HG02678 (cell line): ENCODE measurements around the gene ENDOD1.
"Not testable (repeated sequence)": the region's sequence is repeated elsewhere in the genome, so short reads cannot be mapped to it uniquely, and the experiment has no call there.

ENCODE experiments used
- ATAC-seq: cut with Tn5 transposase; IDR thresholded peaks from one replicate; pipeline ENCODE4 v1.9.1; 2021; ENCODE audit warnings: mild to moderate bottlenecking, moderate library complexity; ENCODE audit not compliant: unreplicated experiment

The ENDOD1 gene

GRCh38 chr11:95089620-95090542, at the start of gene ENDOD1:
Gene ENDOD1, plus strand, starts transcription at chr11:95089846. Its CDS starts 82 bp downstream, at chr11:95089928.
- peak; percentile 89 for ATAC-seq

- no peak for ATAC-seq
Observed at GRCh38 chr11:95042239-95042638, 47.4 kb upstream of the ENDOD1 start.

DNA sequence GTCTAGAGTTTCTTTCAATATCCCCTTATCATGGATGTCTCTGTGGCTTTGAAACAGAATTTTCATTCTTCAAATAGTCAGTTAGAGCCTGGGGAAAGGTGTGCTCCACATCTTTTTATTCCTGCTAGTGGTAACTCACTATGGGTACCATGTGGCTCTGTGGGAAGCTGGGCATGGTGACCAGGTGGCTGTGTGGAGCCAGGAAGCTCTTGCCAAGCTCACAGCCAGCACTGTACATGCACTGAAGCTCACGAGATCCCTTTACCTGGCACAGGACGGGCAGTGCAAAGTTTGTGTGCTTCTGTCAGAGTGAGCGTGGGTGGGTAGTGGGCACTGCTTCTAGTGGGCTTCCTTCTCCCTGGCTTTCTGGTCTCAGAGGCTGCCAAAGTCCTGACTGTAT, 46.7 kb upstream of the ENDOD1 start:
- ATAC-seq, result no peak

GRCh38 chr11:95044010-95044409, 45.6 kb upstream of the ENDOD1 start:
- ATAC-seq, result no peak

- ATAC-seq, result no peak
Observed at GRCh38 chr11:95045812-95046211, 43.8 kb upstream of the ENDOD1 start.

DNA sequence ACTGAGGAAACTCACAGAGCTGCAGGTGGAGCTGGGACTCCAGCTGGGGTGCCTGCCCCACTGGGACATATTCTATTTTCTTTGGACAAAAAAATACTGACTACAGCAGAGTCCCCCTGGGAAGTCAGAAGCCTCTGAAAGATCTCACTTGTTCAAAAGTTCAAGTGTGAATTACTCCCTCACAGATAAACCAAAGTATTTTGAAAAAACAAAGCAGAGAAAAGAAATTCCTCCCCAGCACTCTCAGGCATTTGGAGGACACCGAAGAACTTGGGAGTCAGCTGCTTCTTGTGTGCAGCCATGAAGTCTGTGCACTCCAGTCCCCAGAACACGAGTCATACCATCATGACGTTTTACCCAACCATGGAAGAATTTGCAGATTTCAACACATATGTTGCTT, 40.5 kb upstream of the ENDOD1 start, which contains the start of gene KDM4F:
Gene KDM4F, plus strand, starts transcription at position 301 of the 400 bp plus-strand sequence.
- not testable (repeated sequence) for ATAC-seq

DNA sequence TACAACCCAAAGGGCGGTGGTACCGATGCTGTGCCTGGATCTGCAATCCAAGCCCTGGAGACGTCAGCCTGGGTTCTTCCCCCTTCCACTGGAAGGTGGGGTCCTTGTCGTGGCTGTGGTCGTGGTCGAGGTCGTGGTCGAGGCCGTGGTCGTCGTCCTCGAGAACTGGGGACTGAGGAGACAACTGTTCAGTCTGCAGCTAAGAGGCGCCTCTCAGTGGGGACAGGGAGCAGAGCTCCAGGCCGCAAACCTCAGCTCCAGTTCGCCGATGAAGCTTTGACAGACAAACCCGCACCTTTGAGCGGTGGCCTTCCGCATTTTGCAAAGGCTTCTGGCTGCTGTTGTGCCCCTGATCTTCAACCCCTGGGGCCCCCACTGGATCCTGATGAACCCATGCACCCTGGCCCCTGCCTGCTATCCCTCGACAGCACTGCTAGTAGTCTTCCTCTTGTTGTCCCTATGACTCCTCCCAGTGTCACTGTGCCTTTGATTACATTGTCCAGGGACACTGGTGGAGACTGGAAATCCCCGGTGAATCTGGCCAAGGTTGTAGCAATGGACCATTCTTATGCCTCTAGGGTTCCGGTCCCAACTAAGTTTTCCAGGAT, 38.9 kb upstream of the ENDOD1 start:
- ATAC-seq, result no peak

GRCh38 chr11:95054356-95054755, 35.3 kb upstream of the ENDOD1 start:
- ATAC-seq, result no peak

DNA sequence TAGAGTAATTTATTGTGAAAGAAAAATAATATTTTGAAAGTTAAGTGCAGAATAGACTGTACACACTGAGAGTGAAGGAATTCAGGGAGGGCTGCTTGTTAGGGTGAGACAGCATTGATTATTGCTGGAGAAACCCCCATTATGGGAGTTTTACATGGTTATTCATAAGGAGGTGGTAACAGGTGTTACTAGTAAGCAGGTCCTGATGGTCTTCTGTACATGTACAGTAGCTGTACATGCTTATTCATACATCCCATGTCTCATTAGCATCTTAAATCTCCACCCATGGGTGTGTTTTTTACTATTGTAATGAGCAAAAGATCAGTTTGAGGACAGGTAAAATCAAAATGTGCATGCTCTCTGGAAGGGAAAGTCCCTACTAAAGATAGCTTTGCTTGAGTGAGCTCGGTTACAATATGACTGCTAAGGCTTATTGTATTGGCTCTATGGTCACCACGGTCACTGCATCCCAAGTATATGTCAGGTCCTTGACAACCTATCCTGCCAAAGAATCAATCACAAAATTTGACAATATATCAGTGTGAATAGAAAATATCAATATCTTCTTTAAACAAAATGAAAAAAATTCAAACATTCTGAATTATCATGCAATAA, 34.3 kb upstream of the ENDOD1 start:
- peak; percentile 96 for ATAC-seq

GRCh38 chr11:95057959-95058358, 31.7 kb upstream of the ENDOD1 start:
- no peak for ATAC-seq

DNA sequence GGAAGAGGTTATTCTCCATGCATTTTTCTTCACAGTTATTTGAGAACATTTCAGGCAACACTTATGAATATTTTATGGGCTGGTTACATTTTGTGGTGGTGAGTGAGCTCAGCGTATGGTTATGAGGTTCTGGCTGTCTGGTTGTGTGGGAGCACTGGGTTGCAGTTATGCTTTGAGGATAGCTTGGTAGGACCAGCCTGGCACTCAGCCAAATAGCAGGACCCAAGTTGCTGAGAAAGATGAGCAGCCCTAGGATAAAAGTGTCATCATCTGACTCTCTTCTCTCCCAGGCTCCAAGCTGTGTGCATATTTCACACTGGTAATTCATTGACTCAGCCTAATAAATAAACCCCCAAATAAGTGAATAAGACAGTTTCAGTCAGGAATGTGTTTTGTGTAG, 31.0 kb upstream of the ENDOD1 start:
- ATAC-seq, result no peak

- no peak for ATAC-seq
Observed at GRCh38 chr11:95059046-95059445, 30.6 kb upstream of the ENDOD1 start.

GRCh38 chr11:95065336-95065735, 24.3 kb upstream of the ENDOD1 start:
- ATAC-seq, result no peak

DNA sequence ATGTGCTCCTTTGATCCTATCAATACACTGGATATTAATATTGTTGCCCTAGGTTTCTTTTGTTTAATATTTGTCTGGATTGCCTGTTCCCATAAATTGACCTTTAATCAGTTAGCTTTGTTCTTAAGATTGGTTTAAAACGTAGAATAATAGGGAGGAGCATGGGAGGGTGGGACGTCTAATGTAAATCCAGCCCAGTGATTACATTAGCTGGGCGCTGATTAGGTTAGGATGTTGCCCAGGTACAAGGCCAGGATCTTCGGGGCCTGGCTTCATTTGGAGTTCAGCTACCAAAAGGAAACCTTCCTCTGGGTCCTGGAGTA, 23.0 kb upstream of the ENDOD1 start, which contains the start of gene SRSF8:
Gene SRSF8, plus strand, starts transcription at position 204 of the 323 bp plus-strand sequence. CDS start 308 bp downstream, outside the sequence.
- ATAC-seq, result peak; percentile 43

- peak; percentile 71 for ATAC-seq
Observed at GRCh38 chr11:95067039-95067840, 22.4 kb upstream of the ENDOD1 start.

DNA sequence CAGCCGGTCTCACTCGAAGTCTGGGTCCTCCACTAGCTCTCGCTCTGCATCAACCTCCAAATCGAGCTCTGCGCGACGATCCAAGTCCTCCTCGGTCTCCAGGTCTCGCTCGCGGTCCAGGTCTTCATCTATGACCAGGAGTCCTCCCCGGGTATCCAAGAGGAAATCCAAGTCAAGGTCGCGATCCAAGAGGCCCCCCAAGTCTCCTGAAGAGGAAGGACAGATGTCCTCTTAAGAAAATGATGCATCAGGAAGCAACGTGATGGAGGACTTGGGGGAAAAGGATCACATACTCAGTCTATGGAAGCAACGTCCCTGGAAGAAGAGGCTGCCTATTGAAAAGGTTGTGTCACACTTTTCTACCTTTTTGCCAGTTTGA, 21.8 kb upstream of the ENDOD1 start:
- ATAC-seq, result no peak

- peak; percentile 65 for ATAC-seq
Observed at GRCh38 chr11:95068549-95068948, 21.1 kb upstream of the ENDOD1 start.

GRCh38 chr11:95070471-95070870, 19.2 kb upstream of the ENDOD1 start:
- no peak for ATAC-seq

- no peak for ATAC-seq
Observed at GRCh38 chr11:95072948-95073347, 16.7 kb upstream of the ENDOD1 start.

DNA sequence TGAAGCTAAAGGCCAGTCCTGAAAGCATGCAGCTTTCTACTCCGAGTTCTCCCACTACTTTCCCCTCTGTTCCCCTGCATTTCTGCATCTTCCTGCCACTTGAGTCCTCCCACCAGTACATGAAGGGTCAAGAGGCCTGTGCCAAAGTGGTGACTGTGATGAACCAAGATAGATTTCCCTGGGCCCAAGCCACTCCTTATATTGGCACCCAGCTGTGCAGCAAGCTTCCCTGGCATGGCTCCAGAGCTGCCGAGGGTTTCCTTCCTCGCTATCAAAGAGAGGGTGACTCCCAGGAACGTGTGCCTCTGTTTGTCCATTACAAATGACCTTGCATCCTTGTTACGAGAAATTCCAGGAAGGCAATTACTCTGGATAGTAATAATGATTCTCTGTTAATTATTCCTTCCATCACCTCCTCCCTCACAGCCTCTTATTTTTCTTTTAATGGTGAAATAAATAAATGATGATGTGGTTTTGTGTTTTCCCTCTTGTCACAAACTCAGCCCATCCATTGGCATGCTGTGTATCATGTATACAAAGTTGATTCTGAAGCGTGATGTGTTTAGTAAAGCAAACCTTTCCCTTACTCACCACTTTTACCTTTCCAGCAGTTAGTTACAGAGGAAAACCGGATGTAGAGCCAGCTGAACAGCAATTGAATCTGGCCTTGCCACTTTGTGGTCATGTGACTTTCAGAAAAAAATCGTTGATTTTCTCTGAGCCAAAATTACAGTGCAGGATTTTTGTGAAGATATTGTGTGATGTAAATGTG, 14.7 kb upstream of the ENDOD1 start:
- ATAC-seq, result no peak
